ENCODE results near the gene APBA1.

The APBA1 gene

DNA sequence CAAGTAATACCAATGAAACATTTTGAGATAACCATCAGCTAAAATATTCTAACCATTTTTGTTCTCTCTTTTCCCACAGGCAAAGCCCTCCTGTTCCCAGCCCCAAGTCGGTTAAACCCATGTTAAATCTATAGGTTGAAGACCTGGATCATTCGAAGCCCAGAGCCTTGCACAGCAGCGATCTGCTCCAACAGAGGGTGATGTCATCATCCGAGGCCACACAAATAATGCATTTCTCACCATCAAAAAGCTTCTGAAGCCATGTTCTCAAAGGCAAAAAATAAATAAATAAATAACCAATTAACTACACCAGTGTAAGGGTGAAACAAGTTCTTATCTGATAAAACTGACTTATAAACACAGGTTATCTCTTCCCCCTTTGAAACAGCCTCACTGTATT is 178.0 kb downstream of the APBA1 start:
- Histone ChIP-seq H3K79me2 (ENCODE audit: insufficient read depth, low read length) (no peaks in the 10 kb centered on the region), H3K9me2 (replicated peaks; ENCODE audit: insufficient read depth, low read length) (no peaks in the 10 kb centered on the region), H3K27ac (ENCODE audit: low read depth, low read length) (no peak overlapping the region), H2AFZ (ENCODE audit: low read depth, low read length, severe bottlenecking) (no peak overlapping the region), H3K9ac (ENCODE audit: low read length) (no peak overlapping the region), H3K27me3 (ENCODE audit: low read length) (no peaks in the 10 kb centered on the region), H4K20me1 (ENCODE audit: low read depth, low read length) (no peaks in the 10 kb centered on the region), H3F3A (ENCODE audit: insufficient read depth) (no peaks in the 10 kb centered on the region), H3K9me3 (ENCODE audit: insufficient read depth, low read length) (no peaks in the 10 kb centered on the region), H3K4me2 (ENCODE audit: low read depth, low read length, poor library complexity, severe bottlenecking) (no peak overlapping the region), H3K36me3 (ENCODE audit: low read length) (no peaks in the 10 kb centered on the region), H3K4me3 (ENCODE audit: insufficient read depth, low read length, poor library complexity, severe bottlenecking) (no peak overlapping the region)
- no peak for TF ChIP-seq EZH2phosphoT487 (conservative IDR thresholded peaks at IDR 0.05; ENCODE audit: low read length)
- TF ChIP-seq, protein P1, sequence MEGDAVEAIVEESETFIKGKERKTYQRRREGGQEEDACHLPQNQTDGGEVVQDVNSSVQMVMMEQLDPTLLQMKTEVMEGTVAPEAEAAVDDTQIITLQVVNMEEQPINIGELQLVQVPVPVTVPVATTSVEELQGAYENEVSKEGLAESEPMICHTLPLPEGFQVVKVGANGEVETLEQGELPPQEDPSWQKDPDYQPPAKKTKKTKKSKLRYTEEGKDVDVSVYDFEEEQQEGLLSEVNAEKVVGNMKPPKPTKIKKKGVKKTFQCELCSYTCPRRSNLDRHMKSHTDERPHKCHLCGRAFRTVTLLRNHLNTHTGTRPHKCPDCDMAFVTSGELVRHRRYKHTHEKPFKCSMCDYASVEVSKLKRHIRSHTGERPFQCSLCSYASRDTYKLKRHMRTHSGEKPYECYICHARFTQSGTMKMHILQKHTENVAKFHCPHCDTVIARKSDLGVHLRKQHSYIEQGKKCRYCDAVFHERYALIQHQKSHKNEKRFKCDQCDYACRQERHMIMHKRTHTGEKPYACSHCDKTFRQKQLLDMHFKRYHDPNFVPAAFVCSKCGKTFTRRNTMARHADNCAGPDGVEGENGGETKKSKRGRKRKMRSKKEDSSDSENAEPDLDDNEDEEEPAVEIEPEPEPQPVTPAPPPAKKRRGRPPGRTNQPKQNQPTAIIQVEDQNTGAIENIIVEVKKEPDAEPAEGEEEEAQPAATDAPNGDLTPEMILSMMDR (IDR thresholded peaks at IDR 0.05; ENCODE audit: insufficient read depth, low read length, poor library complexity, severe bottlenecking), result no peak

DNA sequence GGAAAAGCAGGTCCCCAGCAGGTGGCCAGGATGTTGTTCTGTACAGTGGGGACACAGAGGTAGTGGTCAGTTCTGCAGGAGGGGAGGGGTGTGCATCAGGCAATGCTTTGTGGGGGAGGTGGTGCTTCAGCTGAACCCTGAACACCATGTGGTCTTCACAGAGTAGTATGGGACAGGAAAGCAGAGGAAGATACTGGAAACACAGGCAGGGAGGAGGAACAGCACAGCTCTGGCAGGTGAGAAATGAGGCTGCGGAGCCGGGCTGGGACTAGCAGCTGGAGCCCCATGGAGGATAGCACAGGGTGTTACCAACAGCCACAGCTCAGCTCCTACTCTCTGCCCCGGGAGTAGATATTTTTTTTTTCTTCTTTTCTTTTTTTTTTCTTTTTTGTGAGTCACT is 185.7 kb downstream of the APBA1 start:
- no peaks in the 10 kb centered on the region for H3K9me3 ChIP-seq (ENCODE audit: insufficient read depth, low read length)
- H3K9ac ChIP-seq (ENCODE audit: low read length), result no peak overlapping the region
- no peaks in the 10 kb centered on the region for H4K20me1 ChIP-seq (ENCODE audit: low read depth, low read length)
- H3F3A ChIP-seq (ENCODE audit: insufficient read depth), result no peaks in the 10 kb centered on the region
- H3K36me3 ChIP-seq (ENCODE audit: low read length), result no peaks in the 10 kb centered on the region
- TF ChIP-seq, protein P1 (IDR thresholded peaks at IDR 0.05; ENCODE audit: insufficient read depth, low read length, poor library complexity, severe bottlenecking), result no peak
- TF ChIP-seq EZH2phosphoT487 (conservative IDR thresholded peaks at IDR 0.05; ENCODE audit: low read length), result no peak
- H3K9me2 ChIP-seq (replicated peaks; ENCODE audit: insufficient read depth, low read length), result no peaks in the 10 kb centered on the region
- H3K79me2 ChIP-seq (ENCODE audit: insufficient read depth, low read length), result no peaks in the 10 kb centered on the region
- no peaks in the 10 kb centered on the region for H3K27me3 ChIP-seq (ENCODE audit: low read length)
- no peak overlapping the region for H2AFZ ChIP-seq (ENCODE audit: low read depth, low read length, severe bottlenecking)
- H3K4me3 ChIP-seq (ENCODE audit: insufficient read depth, low read length, poor library complexity, severe bottlenecking), result no peak overlapping the region
- no peak overlapping the region for H3K4me2 ChIP-seq (ENCODE audit: low read depth, low read length, poor library complexity, severe bottlenecking)
- H3K27ac ChIP-seq (ENCODE audit: low read depth, low read length), result no peak overlapping the region

DNA sequence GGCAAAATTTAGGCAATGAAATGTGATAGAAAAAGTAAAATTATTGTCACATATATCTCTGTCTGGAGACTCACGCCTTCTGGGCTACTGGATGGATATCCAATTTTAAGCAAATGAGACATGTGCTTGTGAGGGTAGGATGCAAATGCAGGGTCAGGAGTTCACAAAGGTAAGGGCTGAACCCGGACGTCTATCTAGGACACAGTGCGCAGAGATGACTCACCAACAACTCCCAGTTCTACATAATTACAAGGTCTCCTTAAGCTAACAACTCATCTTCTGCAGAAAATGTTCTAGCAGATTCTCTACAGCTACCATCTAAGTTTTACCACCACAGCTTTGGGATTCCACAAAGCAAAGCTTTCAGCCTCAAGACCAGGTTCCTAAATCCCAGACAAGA is 186.7 kb downstream of the APBA1 start:
- Histone ChIP-seq H3K27me3 (ENCODE audit: low read length) (no peaks in the 10 kb centered on the region), H2AFZ (ENCODE audit: low read depth, low read length, severe bottlenecking) (no peak overlapping the region), H3K36me3 (ENCODE audit: low read length) (no peaks in the 10 kb centered on the region), H4K20me1 (ENCODE audit: low read depth, low read length) (no peaks in the 10 kb centered on the region), H3K9ac (ENCODE audit: low read length) (no peak overlapping the region), H3K9me2 (replicated peaks; ENCODE audit: insufficient read depth, low read length) (no peaks in the 10 kb centered on the region), H3K4me2 (ENCODE audit: low read depth, low read length, poor library complexity, severe bottlenecking) (no peak overlapping the region), H3K4me3 (ENCODE audit: insufficient read depth, low read length, poor library complexity, severe bottlenecking) (no peak overlapping the region), H3K27ac (ENCODE audit: low read depth, low read length) (no peak overlapping the region), H3F3A (ENCODE audit: insufficient read depth) (no peaks in the 10 kb centered on the region), H3K79me2 (ENCODE audit: insufficient read depth, low read length) (no peaks in the 10 kb centered on the region), H3K9me3 (ENCODE audit: insufficient read depth, low read length) (no peaks in the 10 kb centered on the region)
- no peak for TF ChIP-seq EZH2phosphoT487 (conservative IDR thresholded peaks at IDR 0.05; ENCODE audit: low read length)
- TF ChIP-seq, protein P1 (IDR thresholded peaks at IDR 0.05; ENCODE audit: insufficient read depth, low read length, poor library complexity, severe bottlenecking), result no peak

All from SU-DHL-6 (cell line).